GM23338 (cell line): Measurements from ENCODE around the gene PLXNA2. TPM values are rescaled to one million over a fixed set of nuclear protein-coding genes. Genes with fewer than 3 reads are reported as not detected.

Experiments used
- ATAC-seq: fragments of 200-7000 bp; cut with Tn5 transposase; 3 replicates; pipeline ENCODE4 v1.9.1; 2020
- DNase-seq: peaks from one replicate; pipeline ENCODE4 v3.0.0-alpha.2; 2015; ENCODE audit warnings: low spot score
- H2AFZ ChIP-seq: fragments of 200-600 bp; sonication (generic); 2 replicates; pipeline ENCODE4 v1.8.0; 2016; ENCODE audit warnings: antibody characterized with exemption, mild to moderate bottlenecking, moderate library complexity
- H3F3A ChIP-seq: fragments of 200-600 bp; sonication (generic); replicated peaks from 2 replicates; pipeline ENCODE4 v1.8.0; 2017; ENCODE audit warnings: antibody characterized with exemption, mixed run types, low read depth
- H3K27ac ChIP-seq: fragments of 200-600 bp; sonication (generic); 2 replicates; pipeline ENCODE4 v1.6.1; 2016; ENCODE audit warnings: low read depth
- H3K27me3 ChIP-seq: fragments of 200-600 bp; sonication (generic); 2 replicates; pipeline ENCODE4 v1.8.0; 2016; ENCODE audit warnings: mild to moderate bottlenecking, mixed run types, moderate library complexity; ENCODE audit not compliant: insufficient read depth
- H3K36me3 ChIP-seq: fragments of 200-600 bp; sonication (generic); 2 replicates; pipeline ENCODE4 v1.8.0; 2016; ENCODE audit warnings: mild to moderate bottlenecking; ENCODE audit not compliant: insufficient read depth
- H3K4me1 ChIP-seq: fragments of 200-600 bp; sonication (generic); 2 replicates; pipeline ENCODE4 v1.8.0; 2016; ENCODE audit warnings: mild to moderate bottlenecking, moderate library complexity; ENCODE audit not compliant: insufficient read depth
- H3K4me2 ChIP-seq: fragments of 200-600 bp; sonication (generic); 2 replicates; pipeline ENCODE4 v1.7.1; 2017; ENCODE audit warnings: mixed run types
- H3K4me3 ChIP-seq: fragments of 200-600 bp; sonication (generic); 2 replicates; pipeline ENCODE4 v1.6.1; 2016; ENCODE audit warnings: mixed run types
- H3K79me2 ChIP-seq: fragments of 200-600 bp; sonication (generic); replicated peaks from 2 replicates; pipeline ENCODE4 v1.8.0; 2017; ENCODE audit warnings: mild to moderate bottlenecking; ENCODE audit not compliant: insufficient read depth
- H3K9me2 ChIP-seq: fragments of 200-600 bp; sonication (generic); 2 replicates; pipeline ENCODE4 v1.8.0; 2017; ENCODE audit not compliant: insufficient read depth
- H4K20me1 ChIP-seq: fragments of 200-600 bp; sonication (generic); replicated peaks from 2 replicates; pipeline ENCODE4 v1.8.0; 2017; ENCODE audit warnings: mild to moderate bottlenecking; ENCODE audit not compliant: insufficient read depth
- H3K27ac Mint-ChIP-seq: 2 replicates; pipeline ENCODE4 v1.8.0; 2020; ENCODE audit warnings: inconsistent platforms, mild to moderate bottlenecking, moderate library complexity, mixed read lengths
- H3K27me3 Mint-ChIP-seq: 3 replicates; pipeline ENCODE4 v1.8.0; 2022; ENCODE audit warnings: low read depth, mild to moderate bottlenecking, moderate library complexity, mixed read lengths, inconsistent platforms; ENCODE audit not compliant: insufficient read depth, poor library complexity
- H3K36me3 Mint-ChIP-seq: 3 replicates; pipeline ENCODE4 v1.8.0; 2021; ENCODE audit warnings: low read depth, mild to moderate bottlenecking, inconsistent platforms, moderate library complexity, mixed read lengths
- H3K4me1 Mint-ChIP-seq: 3 replicates; pipeline ENCODE4 v1.8.0; 2020; ENCODE audit warnings: mild to moderate bottlenecking, inconsistent platforms, mixed read lengths
- H3K4me3 Mint-ChIP-seq: 3 replicates; pipeline ENCODE4 v1.8.0; 2021; ENCODE audit warnings: moderate library complexity, mild to moderate bottlenecking, inconsistent platforms, mixed read lengths
- H3K9me3 Mint-ChIP-seq: 3 replicates; pipeline ENCODE4 v1.8.0; 2020; ENCODE audit warnings: moderate library complexity, mild to moderate bottlenecking, inconsistent platforms, mixed read lengths
- CREB1 ChIP-seq: fragments of 250-450 bp; sonication (Bioruptor Pico); IDR thresholded peaks from 2 replicates; pipeline ENCODE4 v1.5.0; 2020; ENCODE audit warnings: low read depth, mild to moderate bottlenecking, moderate library complexity
- POLR2AphosphoS5 ChIP-seq: IDR thresholded peaks from 2 replicates; pipeline ENCODE4 v1.6.1; 2016; ENCODE audit warnings: antibody characterized with exemption, low read depth
- REST ChIP-seq: IDR thresholded peaks from one replicate; pipeline ENCODE4 v1.6.1; 2018; ENCODE audit warnings: antibody characterized with exemption; ENCODE audit not compliant: unreplicated experiment
- STAT1 ChIP-seq: IDR thresholded peaks from one replicate; pipeline ENCODE4 v1.6.1; 2016; ENCODE audit warnings: antibody characterized with exemption; ENCODE audit not compliant: unreplicated experiment
- ZNF462 ChIP-seq: fragments of 250-450 bp; sonication (Bioruptor Pico); IDR thresholded peaks from 2 replicates; pipeline ENCODE4 v1.5.0; 2020; ENCODE audit warnings: mild to moderate bottlenecking, moderate library complexity
- polyA plus RNA-seq: library from polyadenylated mRNA; unstranded; fragments of >200 nt; fragmentation: Nextera tagmentation; extraction: Ambion mirVana; gene quantifications from 2 replicates; pipeline ENCODE4 v1.2.1, GENCODE V29; 2016
- total RNA-seq: library from RNA; depleted of rRNA; stranded (reverse); fragments of >200 nt; shearing (Covaris generic); gene quantifications from 2 replicates; pipeline ENCODE4 v1.2.3, GENCODE V29; 2014

PLXNA2 gene
- total and polyA plus RNA-seq, 2 experiments from 2014 or later: 0.40 to 1.8 TPM

GRCh38 chr1:208224192-208224713 is 19.9 kb downstream of the PLXNA2 start (continued):
- no peak for TF ChIP-seq ZNF462 (CRISPR knock-in tag)
- TF ChIP-seq STAT1: no peak
- TF ChIP-seq REST: no peak

DNA sequence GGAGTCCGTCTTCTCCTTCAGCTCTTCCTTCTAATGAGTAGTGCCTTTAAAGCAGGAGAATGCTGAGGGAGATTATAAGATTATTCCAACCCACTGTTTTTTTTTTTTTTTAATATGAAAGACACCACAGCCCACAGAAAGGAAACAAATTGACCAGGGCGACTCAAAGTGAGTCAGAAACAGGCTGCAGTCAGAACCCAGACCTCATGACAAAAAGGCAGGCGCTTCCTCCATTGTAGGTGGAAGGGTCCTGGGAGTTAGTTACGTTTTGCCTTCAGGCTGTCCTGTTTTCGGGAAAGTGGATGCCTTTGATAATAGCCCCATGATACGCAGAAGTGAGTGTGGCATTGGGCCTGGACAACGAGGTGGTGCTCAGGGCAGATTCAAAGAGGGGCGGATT is 21.0 kb downstream of the PLXNA2 start:
- no peak for ATAC-seq
- H3K4me1 Mint-ChIP-seq: peaks cover 30% of the 10 kb centered on the region
- H3K36me3 ChIP-seq: no peaks in the 10 kb centered on the region
- TF ChIP-seq ZNF462 (CRISPR knock-in tag): no peak
- no peak for TF ChIP-seq POLR2AphosphoS5
- TF ChIP-seq CREB1 (CRISPR knock-in tag): no peak

More for the DNA sequence above, 21.0 kb downstream of the PLXNA2 start:
- Histone ChIP-seq H3K79me2 (no peaks in the 10 kb centered on the region), H4K20me1 (no peaks in the 10 kb centered on the region), H3K27ac (no peak overlapping the region), H3K4me1 (no peaks in the 10 kb centered on the region), H3K4me2 (no peak overlapping the region), H3K9me2 (no peaks in the 10 kb centered on the region), H3K4me3 (no peak overlapping the region), H2AFZ (no peak overlapping the region), H3F3A (no peaks in the 10 kb centered on the region), H3K27me3 (no peaks in the 10 kb centered on the region)
- Mint-ChIP-seq H3K36me3 (no peaks in the 10 kb centered on the region), H3K27me3 (peaks cover 2% of the 10 kb centered on the region), H3K27ac (no peak overlapping the region), H3K4me3 (no peak overlapping the region), H3K9me3 (no peaks in the 10 kb centered on the region)
- DNase-seq: no peak
